Measurements from ENCODE around the gene AQP3.

- no peak for TF ChIP-seq PAX5 (IDR thresholded peaks at IDR 0.05; ENCODE audit: insufficient read depth, low read length, severe bottlenecking)
- no peak for TF ChIP-seq TAF1 (IDR thresholded peaks at IDR 0.05; ENCODE audit: low read depth, low read length)
- no peak for TF ChIP-seq POLR2A (IDR thresholded peaks at IDR 0.05; ENCODE audit: low read depth, low read length)
- TF ChIP-seq POLR2AphosphoS5 (IDR thresholded peaks at IDR 0.05; ENCODE audit: low read depth, low read length): no peak
- TF ChIP-seq SPI1 (IDR thresholded peaks at IDR 0.05; ENCODE audit: low read depth, low read length): no peak
- TF ChIP-seq POU2F2 (IDR thresholded peaks at IDR 0.05; ENCODE audit: low read depth, low read length): no peak
These were observed 15.8 kb upstream of the AQP3 start for GRCh38 chr9:33463151-33463550.

All from GM12891 (cell line).